ENCODE measurements around the gene HERC3.

Gene HERC3

GRCh38 chr4:88591787-88592599 lies at the start of gene HERC3:
Gene HERC3, plus strand, starts transcription at chr4:88592480. Its CDS starts 13,344 bp downstream, at chr4:88605824.
- ATAC-seq: peak; percentile 89 to 91

- no peak for ATAC-seq
Observed at GRCh38 chr4:88549815-88550214, 42.5 kb upstream of the HERC3 start.

- ATAC-seq: no peak
Observed at GRCh38 chr4:88567591-88567990, 24.7 kb upstream of the HERC3 start.

- no peak for ATAC-seq
Observed at GRCh38 chr4:88570001-88570400, 22.3 kb upstream of the HERC3 start.

- no peak for ATAC-seq
Observed at GRCh38 chr4:88573276-88573980, 18.9 kb upstream of the HERC3 start.

GRCh38 chr4:88573995-88574394 lies 18.3 kb upstream of the HERC3 start:
- ATAC-seq: no peak

- no peak for ATAC-seq
Observed at GRCh38 chr4:88575186-88575585, 17.1 kb upstream of the HERC3 start.

GRCh38 chr4:88582493-88582892 lies 9.8 kb upstream of the HERC3 start:
- ATAC-seq: no peak

- no peak for ATAC-seq
Observed at GRCh38 chr4:88583631-88584470, 8.4 kb upstream of the HERC3 start.

GRCh38 chr4:88584471-88584900 lies 7.8 kb upstream of the HERC3 start:
- no peak for ATAC-seq

- ATAC-seq: no peak
Observed at GRCh38 chr4:88585917-88586316, 6.4 kb upstream of the HERC3 start.

- no peak for ATAC-seq
Observed at GRCh38 chr4:88587306-88587705, 5.0 kb upstream of the HERC3 start.

- peak; percentile 85 to 88 for ATAC-seq
Observed at GRCh38 chr4:88592600-88593448, 544 bp downstream of the HERC3 start.

- ATAC-seq: no peak
Observed at GRCh38 chr4:88597970-88598660, 5.8 kb downstream of the HERC3 start.

GRCh38 chr4:88599298-88599697 lies 7.0 kb downstream of the HERC3 start:
- no peak for ATAC-seq

- peak; percentile 71 to 76 for ATAC-seq
Observed at GRCh38 chr4:88599714-88600113, 7.4 kb downstream of the HERC3 start.

- peak; percentile 64 to 73 for ATAC-seq
Observed at GRCh38 chr4:88600176-88600838, 8.0 kb downstream of the HERC3 start.

- ATAC-seq: no peak
Observed at GRCh38 chr4:88604978-88605678, 12.8 kb downstream of the HERC3 start.

- ATAC-seq: no peak
Observed at GRCh38 chr4:88605736-88606135, 13.5 kb downstream of the HERC3 start.

- ATAC-seq: no peak
Observed at GRCh38 chr4:88606832-88607231, 14.6 kb downstream of the HERC3 start.
